ENCODE results near the gene CDC14B.

DNA sequence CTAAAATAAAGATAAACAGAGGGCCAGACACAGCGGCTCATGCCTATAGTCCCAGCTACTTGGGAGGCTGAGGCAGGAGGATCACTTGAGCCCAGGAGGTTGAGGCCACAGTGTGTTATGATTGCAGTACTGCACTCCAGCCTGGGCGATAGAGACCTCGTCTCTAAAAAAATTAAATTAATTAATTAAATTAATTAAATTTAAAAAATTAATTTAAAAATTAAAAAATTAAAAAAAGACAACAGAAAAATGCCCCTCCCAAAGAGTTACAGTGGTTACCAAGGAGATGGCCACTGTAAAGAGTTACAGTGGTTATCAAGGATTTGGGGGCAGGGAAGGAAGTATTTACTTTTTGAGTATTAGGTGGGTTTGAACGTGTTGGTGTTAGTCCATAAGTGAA is 38.3 kb downstream of the CDC14B start:
- TF ChIP-seq, protein P1, sequence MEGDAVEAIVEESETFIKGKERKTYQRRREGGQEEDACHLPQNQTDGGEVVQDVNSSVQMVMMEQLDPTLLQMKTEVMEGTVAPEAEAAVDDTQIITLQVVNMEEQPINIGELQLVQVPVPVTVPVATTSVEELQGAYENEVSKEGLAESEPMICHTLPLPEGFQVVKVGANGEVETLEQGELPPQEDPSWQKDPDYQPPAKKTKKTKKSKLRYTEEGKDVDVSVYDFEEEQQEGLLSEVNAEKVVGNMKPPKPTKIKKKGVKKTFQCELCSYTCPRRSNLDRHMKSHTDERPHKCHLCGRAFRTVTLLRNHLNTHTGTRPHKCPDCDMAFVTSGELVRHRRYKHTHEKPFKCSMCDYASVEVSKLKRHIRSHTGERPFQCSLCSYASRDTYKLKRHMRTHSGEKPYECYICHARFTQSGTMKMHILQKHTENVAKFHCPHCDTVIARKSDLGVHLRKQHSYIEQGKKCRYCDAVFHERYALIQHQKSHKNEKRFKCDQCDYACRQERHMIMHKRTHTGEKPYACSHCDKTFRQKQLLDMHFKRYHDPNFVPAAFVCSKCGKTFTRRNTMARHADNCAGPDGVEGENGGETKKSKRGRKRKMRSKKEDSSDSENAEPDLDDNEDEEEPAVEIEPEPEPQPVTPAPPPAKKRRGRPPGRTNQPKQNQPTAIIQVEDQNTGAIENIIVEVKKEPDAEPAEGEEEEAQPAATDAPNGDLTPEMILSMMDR (IDR thresholded peaks at IDR 0.05; ENCODE audit: low read depth, low read length, poor library complexity, severe bottlenecking) = no peak
- no peak for TF ChIP-seq EZH2phosphoT487 (IDR thresholded peaks at IDR 0.05; ENCODE audit: borderline replicate concordance, low read length)
